ENCODE measurements around the gene PTDSS2. TPM values are rescaled to one million over a fixed set of nuclear protein-coding genes. Genes with fewer than 3 reads are reported as not detected.

Gene PTDSS2
- total and polyA plus RNA-seq, 11 donors: 20.3 to 43.0 (median 25.7) TPM

DNA sequence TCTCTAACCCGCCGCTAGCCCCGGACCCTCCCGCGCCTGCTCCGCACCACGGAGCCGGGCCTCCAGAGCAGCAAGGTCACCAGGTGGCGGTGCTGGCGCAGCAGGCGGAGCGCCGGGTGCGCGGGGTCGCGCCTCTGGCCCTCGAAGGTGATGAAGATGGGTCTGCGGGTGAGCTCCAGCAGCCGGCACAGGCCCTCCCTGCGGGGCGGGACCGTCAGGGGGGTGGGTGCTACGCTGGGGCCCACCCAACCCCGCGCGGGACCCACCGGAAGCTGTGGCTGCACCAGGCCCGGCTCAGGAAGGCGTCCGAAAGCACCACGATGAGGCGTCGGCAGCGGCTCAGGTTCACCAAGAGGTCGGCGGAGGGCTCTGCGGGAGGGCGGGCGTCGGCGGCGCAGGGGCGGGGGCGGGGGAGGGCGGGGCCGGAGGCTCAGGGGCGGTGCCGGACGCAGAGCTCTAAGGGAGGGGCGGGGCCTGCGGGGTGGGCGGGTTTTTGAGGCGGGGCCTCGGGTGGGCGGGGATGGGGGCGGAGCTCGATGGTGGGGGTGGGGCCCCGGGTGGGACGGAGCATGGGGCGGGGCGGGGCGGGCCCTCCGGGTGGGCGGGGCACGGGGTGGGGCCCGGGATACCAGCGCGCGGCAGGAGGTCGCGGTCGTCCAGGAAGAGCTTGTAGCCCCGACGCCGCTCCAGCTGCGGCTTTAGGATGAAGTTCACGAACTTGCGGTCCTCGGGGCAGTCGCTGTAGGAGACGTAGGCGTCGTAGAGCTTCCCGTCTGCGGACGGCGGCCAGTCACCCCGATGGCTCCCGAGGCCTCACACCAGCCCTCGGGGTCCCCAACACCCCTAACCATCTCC lies 43.1 kb upstream of the PTDSS2 start:
- Histone ChIP-seq H3K4me1 (peaks cover 0 to 24% (median 15%) of the 10 kb centered on the region in 12 donors), H3K27ac (peak overlapping the region; percentile 28 to 82 (median 75)), H3K9me3 (no peaks in the 10 kb centered on the region), H3K4me3 (peak overlapping the region; percentile 49 to 76 (median 67)), H3K36me3 (no peaks in the 10 kb centered on the region), H3K27me3 (peaks cover 0 to 8% (median 0%) of the 10 kb centered on the region in 9 donors)
- DNase-seq (peak; percentile 85 to 93 (median 88)), ATAC-seq (peak; percentile 44 to 81 (median 78))
- peak in 1 of 2 donors; percentile 24 for TF ChIP-seq POLR2A (IDR thresholded peaks at IDR 0.05)
- TF ChIP-seq, protein P1, sequence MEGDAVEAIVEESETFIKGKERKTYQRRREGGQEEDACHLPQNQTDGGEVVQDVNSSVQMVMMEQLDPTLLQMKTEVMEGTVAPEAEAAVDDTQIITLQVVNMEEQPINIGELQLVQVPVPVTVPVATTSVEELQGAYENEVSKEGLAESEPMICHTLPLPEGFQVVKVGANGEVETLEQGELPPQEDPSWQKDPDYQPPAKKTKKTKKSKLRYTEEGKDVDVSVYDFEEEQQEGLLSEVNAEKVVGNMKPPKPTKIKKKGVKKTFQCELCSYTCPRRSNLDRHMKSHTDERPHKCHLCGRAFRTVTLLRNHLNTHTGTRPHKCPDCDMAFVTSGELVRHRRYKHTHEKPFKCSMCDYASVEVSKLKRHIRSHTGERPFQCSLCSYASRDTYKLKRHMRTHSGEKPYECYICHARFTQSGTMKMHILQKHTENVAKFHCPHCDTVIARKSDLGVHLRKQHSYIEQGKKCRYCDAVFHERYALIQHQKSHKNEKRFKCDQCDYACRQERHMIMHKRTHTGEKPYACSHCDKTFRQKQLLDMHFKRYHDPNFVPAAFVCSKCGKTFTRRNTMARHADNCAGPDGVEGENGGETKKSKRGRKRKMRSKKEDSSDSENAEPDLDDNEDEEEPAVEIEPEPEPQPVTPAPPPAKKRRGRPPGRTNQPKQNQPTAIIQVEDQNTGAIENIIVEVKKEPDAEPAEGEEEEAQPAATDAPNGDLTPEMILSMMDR (IDR thresholded peaks at IDR 0.05): peak in 9 of 12 donors; percentile 9 to 56 (median 21)
- 0 to 14% (median 6%) methylated on average over 9 to 89 of the region's 91 CpGs for WGBS, 4 donors
- intact Hi-C loops (cut with DNase I): loop anchor here in 9 of 10 donors (2.0 to 10.0 kb wide), 6 partner anchors 40 to 110 kb away; partner anchors contain the start of genes RNH1 (in 2 of the 9) and PTDSS2 (in 1 of the 9)

DNA sequence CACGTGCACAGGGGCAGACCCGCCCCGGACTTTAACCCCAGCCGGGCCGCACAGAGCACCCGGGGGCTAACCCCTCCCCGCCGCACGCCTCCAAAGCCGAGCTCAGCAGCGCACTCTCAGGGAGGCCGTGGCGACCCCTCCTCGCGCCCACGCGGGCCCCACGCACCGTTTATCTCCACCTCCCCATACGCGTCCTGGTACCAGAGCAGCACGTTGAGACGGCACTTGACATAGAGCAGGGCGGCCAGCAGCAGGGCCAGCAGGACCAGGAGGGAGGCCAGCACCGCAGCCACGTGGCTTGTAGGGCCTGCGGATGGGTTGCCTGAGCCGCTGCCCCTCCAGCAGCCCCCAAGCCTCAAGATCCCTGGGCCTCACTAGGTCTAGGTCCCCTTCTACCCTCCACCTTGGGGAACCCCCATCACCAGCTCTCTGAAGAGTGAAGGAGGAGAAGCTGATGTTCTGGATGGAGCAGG lies 42.4 kb upstream of the PTDSS2 start:
- no peak for TF ChIP-seq POLR2A (IDR thresholded peaks at IDR 0.05)
- TF ChIP-seq, protein P1 (IDR thresholded peaks at IDR 0.05): no peak
- Histone ChIP-seq H3K4me3 (peak overlapping the region in 8 of 12 donors; percentile 25 to 70 (median 54)), H3K9me3 (no peaks in the 10 kb centered on the region), H3K36me3 (no peaks in the 10 kb centered on the region), H3K4me1 (peaks cover 0 to 24% (median 15%) of the 10 kb centered on the region in 12 donors), H3K27ac (peak overlapping the region in 8 of 12 donors; percentile 22 to 76 (median 46)), H3K27me3 (peaks cover 0 to 8% (median 0%) of the 10 kb centered on the region in 9 donors)
- peak in 1 of 5 donors; percentile 31 for DNase-seq
- peak in 2 of 4 donors; percentile 2 to 4 for ATAC-seq
- WGBS, 4 donors: 69 to 81% (median 75%) methylated on average over 20 to 28 of the region's 28 CpGs
- intact Hi-C loops (cut with DNase I): loop anchor here in 9 of 10 donors (2.0 to 10.0 kb wide), 6 partner anchors 40 to 110 kb away; partner anchors contain the start of genes RNH1 (in 2 of the 9) and PTDSS2 (in 1 of the 9)

DNA sequence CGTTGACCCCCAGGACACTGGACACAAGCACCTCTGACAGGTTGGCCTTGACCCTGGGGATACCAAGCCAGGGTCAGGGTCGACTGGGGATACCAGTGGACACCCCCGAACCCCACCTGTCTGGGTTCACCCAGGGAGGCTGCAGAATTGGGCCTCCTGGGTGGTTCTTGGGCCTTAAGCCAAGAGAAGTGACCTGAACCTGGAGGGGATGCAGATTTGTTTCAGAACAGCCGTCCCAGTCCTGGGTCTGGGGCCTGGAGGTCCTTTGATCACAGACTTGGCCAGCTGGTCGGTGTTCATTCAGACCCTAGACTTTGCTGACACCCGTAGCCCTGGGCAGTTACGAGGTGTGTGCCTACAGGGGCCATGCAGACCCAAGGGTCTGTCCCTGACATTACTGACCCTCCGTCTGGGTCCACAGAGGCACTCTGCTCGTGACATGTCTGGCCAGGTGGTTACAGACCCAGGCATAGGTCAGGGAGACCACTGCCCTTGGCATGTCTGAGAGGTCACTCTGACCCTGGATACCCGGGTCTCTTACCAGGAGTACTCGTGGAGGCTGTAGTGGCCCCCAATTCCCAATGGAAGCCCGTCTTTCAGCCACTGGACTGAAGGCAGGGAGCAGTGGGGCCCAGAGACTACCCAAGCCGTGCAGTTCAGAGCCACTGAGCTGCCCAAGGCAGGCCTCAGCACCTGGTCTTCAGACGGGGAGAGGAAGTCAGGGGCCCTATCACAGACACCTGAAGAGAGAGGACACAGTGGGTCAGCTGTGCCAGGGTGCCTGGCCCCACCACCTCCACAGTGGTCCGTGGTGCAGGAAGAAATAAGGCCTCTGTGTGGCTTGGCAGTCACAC lies 41.7 kb upstream of the PTDSS2 start:
- peak overlapping the region in 1 of 12 donors; percentile 74 for H3K27ac ChIP-seq
- 91 to 96% (median 91%) methylated on average over 12 to 15 of the region's 15 CpGs for WGBS, 4 donors
- no peak for ATAC-seq
- H3K4me3 ChIP-seq: no peak overlapping the region
- H3K9me3 ChIP-seq: no peaks in the 10 kb centered on the region
- no peaks in the 10 kb centered on the region for H3K36me3 ChIP-seq
- intact Hi-C loops (cut with DNase I): loop anchor here in 6 of 10 donors (5.0 to 10.0 kb wide), 5 partner anchors 39 to 109 kb away; partner anchors contain the start of genes RNH1 (in 2 of the 6) and PTDSS2 (in 1 of the 6)
- TF ChIP-seq, protein P1 (IDR thresholded peaks at IDR 0.05): no peak
- TF ChIP-seq POLR2A (IDR thresholded peaks at IDR 0.05): no peak
- H3K4me1 ChIP-seq: peaks cover 0 to 28% (median 15%) of the 10 kb centered on the region in 12 donors
- peaks cover 0 to 3% (median 0%) of the 10 kb centered on the region in 9 donors for H3K27me3 ChIP-seq
- peak in 2 of 5 donors; percentile 25 to 54 for DNase-seq

Measured in heart left ventricle (tissue), 16 donors.